ENCODE data around the gene CELSR1.
A peak's percentile ranks its signal among the peaks of the same experiment; 100 is the strongest.

The CELSR1 gene

DNA sequence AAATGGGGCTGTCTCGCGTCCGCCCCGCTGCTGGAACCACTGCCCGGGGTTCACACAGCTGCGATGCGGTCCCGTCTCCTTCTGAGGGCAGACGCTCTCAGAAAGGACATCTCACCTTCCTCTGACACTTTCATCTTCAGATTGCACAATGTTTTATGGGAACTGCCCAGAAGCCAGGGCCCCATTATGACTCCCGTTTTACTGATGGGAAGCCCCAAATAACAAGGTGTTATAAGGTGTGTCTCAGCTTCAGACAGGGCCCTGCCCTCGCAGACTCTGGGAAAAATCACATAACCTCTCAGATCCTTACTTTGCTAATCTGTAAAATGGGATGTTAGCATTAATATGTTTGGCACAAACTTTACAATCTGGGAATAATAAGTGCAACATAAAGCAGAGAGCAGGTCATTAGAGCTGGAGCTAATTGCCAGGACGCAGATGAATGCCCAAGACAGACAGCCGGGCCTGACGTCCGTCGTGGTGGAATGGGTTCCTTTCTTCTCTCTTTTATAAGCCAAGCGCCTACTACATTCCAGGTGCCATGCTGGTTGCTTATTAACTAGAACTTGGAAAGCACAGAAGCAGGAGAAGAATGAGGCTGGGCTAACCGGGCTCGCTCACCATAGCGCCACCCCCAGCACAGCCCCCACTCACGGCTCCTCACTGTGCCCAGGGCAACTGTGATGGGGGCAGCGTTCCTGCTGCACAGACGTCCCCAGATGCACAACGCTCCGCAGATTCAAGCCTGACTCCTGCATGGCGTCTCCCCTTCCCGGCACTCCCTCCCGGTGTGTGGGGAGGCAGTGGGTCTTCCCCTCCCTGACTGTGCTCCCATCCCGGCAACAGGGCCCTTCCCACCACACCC, 158.1 kb downstream of the CELSR1 start:
- no peak for DNase-seq (ENCODE audit: low read depth in 2 of 2, low spot score in 1 of 2)

DNA sequence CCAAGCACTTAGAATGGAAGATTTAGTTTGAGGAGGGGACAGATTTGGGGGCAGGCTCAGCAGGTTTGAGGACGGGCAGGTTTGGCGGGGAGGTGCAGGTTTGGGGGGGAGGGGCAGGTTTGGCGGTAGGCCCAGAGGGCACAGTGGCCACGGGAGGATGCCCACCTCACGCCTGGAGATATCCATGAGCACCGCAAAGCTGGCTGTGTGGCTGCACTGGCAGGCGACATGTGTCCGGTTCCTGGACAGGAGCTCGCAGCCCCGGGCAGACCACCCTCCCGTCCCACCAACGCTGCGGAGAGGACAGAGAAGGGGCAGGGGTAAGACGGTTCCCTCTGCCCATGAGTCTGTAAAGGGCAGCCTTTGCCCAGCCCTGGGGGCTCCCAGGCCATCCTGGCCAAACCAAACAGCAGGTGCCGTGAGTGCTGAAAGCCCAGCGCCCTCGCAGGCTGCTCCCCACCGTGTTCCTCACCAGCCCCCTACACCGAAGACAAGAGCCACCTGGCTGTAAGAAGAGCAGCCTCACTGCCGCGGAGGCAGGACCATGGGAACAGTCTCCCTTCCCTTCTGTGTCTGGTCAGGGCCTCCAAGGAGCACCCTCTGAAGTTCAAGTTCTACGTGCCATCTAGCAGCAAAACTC, 158.9 kb downstream of the CELSR1 start:
- no peak for DNase-seq (ENCODE audit: low read depth in 2 of 2, low spot score in 1 of 2)

DNA sequence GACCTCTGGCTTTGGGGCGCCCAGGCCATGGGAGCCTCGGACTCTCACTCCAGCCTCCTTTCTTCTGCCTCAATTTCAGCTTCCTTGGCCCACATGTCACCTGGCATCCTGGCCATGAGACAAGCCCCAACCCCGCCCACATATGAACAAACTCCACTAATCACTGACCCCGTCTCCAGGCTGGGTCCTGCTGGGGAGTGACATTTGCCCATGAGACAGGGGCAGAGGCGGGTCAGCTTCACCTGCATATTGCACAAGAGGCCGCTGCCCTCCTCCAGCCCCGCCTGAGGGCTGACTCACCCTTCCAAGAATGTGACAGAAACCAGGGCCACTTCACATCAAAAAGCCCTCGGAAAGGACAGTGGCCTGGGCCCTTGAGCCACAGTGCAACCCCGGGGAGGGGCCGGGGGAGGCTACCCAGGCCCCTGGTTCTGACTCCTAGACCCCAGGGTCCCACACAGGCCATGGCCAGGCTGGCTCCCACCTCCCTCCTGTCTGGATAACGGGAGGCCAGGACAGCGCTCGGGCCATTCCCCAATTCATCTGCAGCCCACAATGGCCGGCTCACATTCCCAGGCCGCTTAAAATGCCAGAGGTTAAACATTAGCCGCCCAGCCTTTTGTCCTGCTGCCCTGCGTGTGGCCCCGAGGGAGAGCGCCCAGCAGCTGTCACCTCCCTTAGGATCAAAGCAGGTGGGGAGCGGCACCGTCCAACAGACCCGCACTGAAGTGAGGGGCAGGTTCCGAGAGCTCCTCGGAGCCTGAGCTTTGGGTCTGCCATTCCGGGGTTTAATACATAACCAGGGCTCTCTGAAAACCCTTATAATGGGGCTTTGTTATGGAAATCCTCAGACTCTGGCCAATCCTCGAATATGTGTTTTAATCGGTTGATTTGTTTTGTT, 159.6 kb downstream of the CELSR1 start:
- DNase-seq (ENCODE audit: low read depth in 2 of 2, low spot score in 1 of 2) = no peak

- no peak for DNase-seq (ENCODE audit: low read depth in 2 of 2, low spot score in 1 of 2)
These were observed 160.4 kb downstream of the CELSR1 start for GRCh38 chr22:46376908-46377524.

DNA sequence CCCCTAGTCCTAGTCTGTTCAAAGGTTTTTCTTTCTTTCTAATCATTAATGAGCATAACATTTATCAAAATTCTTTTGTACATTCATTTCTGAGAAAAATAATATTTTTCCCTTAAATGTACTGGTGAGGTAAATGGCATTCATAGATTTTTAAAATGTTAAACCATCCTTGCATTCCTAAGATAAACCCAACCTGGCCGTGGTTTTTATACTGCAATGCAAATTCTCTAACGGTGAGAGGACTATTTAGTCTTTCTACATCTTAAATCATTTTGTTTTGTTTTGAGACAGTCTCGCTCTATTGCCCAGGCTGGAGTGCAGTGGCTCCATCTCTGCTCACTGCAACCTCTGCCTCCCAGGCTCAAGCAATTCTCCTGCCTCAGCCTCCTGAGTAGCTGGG, 161.3 kb downstream of the CELSR1 start:
- no peak for DNase-seq (ENCODE audit: low read depth in 2 of 2, low spot score in 1 of 2)

GRCh38 chr22:46374663-46375474, 162.6 kb downstream of the CELSR1 start:
- no peak for DNase-seq (ENCODE audit: low read depth in 2 of 2, low spot score in 1 of 2)

- DNase-seq (ENCODE audit: low read depth in 2 of 2, low spot score in 1 of 2) = no peak
These were observed 163.3 kb downstream of the CELSR1 start for GRCh38 chr22:46373921-46374662.

GRCh38 chr22:46373159-46373558, 164.3 kb downstream of the CELSR1 start:
- no peak for DNase-seq (ENCODE audit: low read depth in 2 of 2, low spot score in 1 of 2)

GRCh38 chr22:46372686-46373085, 164.7 kb downstream of the CELSR1 start:
- no peak for DNase-seq (ENCODE audit: low read depth in 2 of 2, low spot score in 1 of 2)

GRCh38 chr22:46371623-46372226, 165.7 kb downstream of the CELSR1 start:
- DNase-seq (ENCODE audit: low read depth in 2 of 2, low spot score in 1 of 2) = no peak

DNA sequence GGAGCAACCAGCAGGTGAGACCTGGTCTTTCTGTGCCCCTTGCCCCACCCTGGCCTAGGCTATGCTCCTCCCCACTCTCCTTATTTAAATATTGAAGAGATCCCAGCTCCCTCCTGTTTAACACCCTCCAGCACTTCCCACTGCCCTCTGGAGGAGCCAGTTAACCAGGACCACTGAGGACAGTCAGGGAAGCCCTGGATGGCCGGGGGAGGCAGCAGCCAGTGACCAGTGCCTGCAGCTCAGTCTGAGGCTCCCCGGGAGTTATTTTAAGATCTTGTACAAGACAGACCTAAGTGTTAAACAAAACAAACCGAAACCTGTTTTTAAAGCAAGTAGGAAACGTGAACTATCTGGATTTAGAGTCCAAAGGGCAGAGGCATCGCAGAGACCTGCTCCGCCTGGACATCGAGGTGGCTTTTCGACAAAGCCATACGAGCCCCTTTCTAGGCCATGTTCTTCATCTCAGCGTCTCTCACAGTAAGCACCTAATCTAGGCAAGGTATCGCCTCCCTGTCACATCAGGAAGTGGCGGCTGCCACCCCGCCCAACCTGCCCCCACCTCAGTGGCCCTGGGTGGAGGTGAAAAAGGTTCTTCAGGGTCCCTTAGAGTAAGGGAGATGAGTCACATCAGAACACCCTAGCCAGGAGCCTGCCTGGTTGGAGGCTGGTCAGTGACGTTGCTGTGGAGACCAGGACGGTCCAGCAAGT, 166.7 kb downstream of the CELSR1 start:
- peak; percentile 31 to 42 for DNase-seq (ENCODE audit: low read depth in 2 of 2, low spot score in 1 of 2)

DNA sequence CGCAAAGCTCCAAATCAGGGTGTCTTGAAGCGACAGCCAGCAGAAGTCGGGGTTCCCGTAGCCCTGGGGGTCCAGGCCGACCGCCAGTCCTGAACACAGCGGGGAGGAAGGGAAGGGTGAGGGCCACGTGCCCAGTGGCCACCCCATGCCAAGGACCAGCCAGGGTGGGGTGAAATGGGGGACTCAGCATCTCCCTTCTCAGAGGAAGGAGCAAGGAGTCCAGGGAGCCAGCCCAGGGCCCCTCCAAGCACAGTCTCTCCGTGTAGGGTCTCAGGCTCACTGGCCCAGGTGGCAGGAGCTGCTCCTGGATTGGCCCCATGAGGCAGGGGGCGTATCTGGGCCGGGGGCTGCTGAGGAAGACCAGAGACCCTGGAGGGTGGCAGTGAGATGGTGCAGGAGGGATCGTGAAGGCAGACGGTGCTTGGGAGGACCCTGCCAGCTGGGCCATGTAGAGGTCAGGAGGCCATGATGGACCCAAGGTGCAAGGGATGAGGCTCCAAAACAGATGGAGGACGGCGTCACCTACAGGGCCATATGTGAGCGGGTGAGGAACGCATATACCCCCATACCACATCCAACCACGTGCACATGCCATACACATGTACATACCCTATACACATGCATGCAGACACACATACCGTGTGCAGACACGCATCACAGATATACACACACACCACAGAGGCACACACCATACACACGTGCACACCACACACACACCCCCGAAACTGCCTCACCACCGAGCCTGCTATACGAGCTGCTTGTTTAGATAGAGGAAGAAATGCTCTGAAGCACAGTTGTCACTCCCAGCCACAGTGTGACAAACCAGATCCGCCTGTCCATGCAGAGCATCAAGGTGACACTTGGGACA, 167.5 kb downstream of the CELSR1 start:
- DNase-seq (ENCODE audit: low read depth in 2 of 2, low spot score in 1 of 2) = no peak

- DNase-seq (ENCODE audit: low read depth in 2 of 2, low spot score in 1 of 2) = no peak
These were observed 168.3 kb downstream of the CELSR1 start for GRCh38 chr22:46368871-46369715.

DNA sequence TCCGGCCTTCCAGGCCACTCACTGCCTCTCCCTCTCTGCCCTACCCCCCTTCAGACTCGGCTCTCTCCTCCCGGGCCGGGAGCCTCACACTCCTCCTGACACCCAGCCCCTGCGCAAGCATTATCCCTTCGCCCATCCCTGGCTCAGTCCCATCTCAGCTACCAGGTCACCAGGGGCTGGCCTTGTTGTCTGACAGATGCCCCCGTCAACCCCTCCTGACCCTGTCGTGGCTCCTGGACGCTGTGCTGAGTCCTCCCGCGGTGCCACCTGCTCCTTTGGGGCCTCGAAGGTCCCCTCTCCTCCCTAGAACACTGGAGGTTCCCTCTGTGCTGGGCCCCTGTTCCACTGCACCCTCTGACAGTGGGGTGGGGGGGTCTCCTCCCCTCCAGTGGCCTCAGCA, 169.0 kb downstream of the CELSR1 start:
- DNase-seq (ENCODE audit: low read depth in 2 of 2, low spot score in 1 of 2) = no peak

- DNase-seq (ENCODE audit: low read depth in 2 of 2, low spot score in 1 of 2) = peak; percentile 38 to 42
These were observed 169.7 kb downstream of the CELSR1 start for GRCh38 chr22:46367707-46368191.

Data from stimulated activated CD8-positive, alpha-beta memory T cell treated with anti-CD3 and anti-CD28 coated beads, Interleukin-4, amount 100 ng/mL, for 1 hour (primary cell).